ENCODE data around the gene CCDC40. TPM values are rescaled to one million over a fixed set of nuclear protein-coding genes. Genes with fewer than 3 reads are reported as not detected.

The CCDC40 gene
- total RNA-seq, 2 experiments from 2014 or later, result 0.64 to 0.77 TPM

DNA sequence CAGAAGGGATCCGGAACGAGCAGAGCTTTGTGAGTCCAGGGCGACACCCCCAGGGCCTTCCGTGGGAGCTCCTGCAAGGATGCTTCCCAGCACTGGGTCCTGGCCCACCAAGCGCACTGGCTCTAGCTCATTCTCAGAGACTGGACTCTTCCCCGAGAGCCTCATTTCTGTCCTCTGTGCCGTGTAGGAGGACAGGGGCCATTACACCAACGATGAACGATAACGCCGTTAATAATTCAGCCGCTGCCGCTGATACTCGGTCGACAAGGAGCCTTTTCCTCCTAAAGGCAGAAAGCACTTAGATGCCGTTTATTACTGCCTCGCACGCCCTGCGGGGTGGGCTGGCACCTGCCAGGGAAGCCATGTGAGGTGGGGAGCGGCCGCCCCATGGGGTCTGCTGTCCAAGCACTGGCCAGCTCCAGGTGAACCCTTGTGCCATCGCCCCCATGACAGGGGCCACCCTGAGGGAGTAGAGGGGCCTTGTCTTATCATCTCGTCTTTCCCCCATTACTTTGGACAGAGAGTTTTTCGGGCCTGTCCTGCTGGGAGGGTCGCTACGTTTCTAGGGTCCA is 34.3 kb upstream of the CCDC40 start:
- Mint-ChIP-seq H3K36me3 (ENCODE audit: low read depth) (no peaks in the 10 kb centered on the region), H3K27ac (no peak overlapping the region), H3K4me3 (no peak overlapping the region), H3K27me3 (no peaks in the 10 kb centered on the region), H3K4me1 (ENCODE audit: low read depth) (peaks cover 23% of the 10 kb centered on the region), H3K9me3 (no peaks in the 10 kb centered on the region)
- intact Hi-C loops (cut with DNase I, micrococcal nuclease), result loop anchor here in 1 of 2 experiments (10.0 kb wide), 1 partner anchor 253 kb away; no protein-coding TSS in a partner anchor
- ATAC-seq (ENCODE audit: poor library complexity) (no peak), DNase-seq (no peak)
- Histone ChIP-seq H3K36me3 (ENCODE audit: insufficient read depth, low read length) (no peaks in the 10 kb centered on the region), H3K9me3 (ENCODE audit: control insufficient read depth in 1 of 2, insufficient read depth in 1 of 2, low read length in 2 of 2) (peaks cover 0 to 5% of the 10 kb centered on the region in 2 experiments), H3K27me3 (ENCODE audit: control insufficient read depth in 1 of 2, insufficient read depth in 2 of 2, low read length in 2 of 2) (no peaks in the 10 kb centered on the region), H3K4me1 (ENCODE audit: insufficient read depth, low read length) (peaks cover 35% of the 10 kb centered on the region), H3K4me3 (ENCODE audit: low read length) (no peak overlapping the region), H3K27ac (ENCODE audit: low read depth in 1 of 2, low read length in 2 of 2) (no peak overlapping the region)
- TF ChIP-seq, protein P1, sequence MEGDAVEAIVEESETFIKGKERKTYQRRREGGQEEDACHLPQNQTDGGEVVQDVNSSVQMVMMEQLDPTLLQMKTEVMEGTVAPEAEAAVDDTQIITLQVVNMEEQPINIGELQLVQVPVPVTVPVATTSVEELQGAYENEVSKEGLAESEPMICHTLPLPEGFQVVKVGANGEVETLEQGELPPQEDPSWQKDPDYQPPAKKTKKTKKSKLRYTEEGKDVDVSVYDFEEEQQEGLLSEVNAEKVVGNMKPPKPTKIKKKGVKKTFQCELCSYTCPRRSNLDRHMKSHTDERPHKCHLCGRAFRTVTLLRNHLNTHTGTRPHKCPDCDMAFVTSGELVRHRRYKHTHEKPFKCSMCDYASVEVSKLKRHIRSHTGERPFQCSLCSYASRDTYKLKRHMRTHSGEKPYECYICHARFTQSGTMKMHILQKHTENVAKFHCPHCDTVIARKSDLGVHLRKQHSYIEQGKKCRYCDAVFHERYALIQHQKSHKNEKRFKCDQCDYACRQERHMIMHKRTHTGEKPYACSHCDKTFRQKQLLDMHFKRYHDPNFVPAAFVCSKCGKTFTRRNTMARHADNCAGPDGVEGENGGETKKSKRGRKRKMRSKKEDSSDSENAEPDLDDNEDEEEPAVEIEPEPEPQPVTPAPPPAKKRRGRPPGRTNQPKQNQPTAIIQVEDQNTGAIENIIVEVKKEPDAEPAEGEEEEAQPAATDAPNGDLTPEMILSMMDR (IDR thresholded peaks at IDR 0.05), result no peak
- ChIA-PET CTCF (no interaction called here), POLR2A (no interaction called here)

DNA sequence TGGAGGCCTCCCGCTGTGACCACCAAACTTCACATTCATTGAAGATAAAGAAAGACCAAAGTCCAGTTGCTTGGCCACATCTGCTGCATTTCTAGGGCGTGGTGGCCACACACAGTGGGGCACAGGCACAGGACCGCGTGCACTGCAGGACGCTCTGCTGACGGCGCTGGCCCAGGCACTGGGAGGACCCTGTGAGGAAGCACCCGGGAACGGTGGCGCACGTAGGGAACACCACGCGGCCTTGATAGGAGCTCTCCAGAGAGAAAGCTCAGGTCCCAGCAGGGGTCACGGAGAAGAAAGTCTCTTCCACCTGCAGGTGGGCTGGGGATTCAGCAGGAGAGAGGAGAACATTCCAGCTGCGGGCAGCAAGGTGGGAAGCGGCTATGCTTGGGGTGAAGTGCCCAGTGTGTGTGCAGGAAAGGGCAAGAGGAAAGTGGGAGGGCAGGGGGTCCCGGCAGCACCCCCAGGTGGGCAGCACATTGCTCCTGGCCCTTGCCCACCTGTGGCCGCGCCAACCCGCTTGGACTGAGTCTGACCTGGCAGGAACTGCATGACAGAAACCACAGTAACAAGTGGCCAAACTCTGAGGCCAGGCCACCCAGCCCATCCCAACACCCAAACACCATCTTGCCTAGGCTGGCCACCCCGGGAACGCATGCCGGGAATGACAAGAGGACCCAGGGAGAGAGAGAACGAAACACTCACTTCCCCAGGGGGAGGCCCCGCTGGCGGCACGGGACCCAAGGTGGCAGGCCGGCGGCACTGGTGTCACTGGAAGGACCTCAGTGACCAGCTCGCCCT is 33.6 kb upstream of the CCDC40 start:
- H3K4me1 Mint-ChIP-seq (ENCODE audit: low read depth), result peaks cover 16% of the 10 kb centered on the region
- Histone ChIP-seq H3K4me1 (ENCODE audit: insufficient read depth, low read length) (peaks cover 28% of the 10 kb centered on the region), H3K4me3 (ENCODE audit: low read length) (no peak overlapping the region), H3K36me3 (ENCODE audit: insufficient read depth, low read length) (no peaks in the 10 kb centered on the region), H3K27ac (ENCODE audit: low read depth in 1 of 2, low read length in 2 of 2) (no peak overlapping the region), H3K9me3 (ENCODE audit: control insufficient read depth in 1 of 2, insufficient read depth in 1 of 2, low read length in 2 of 2) (peaks cover 0 to 5% of the 10 kb centered on the region in 2 experiments), H3K27me3 (ENCODE audit: control insufficient read depth in 1 of 2, insufficient read depth in 2 of 2, low read length in 2 of 2) (no peaks in the 10 kb centered on the region)
- DNase-seq (no peak), ATAC-seq (ENCODE audit: poor library complexity) (no peak)
- no peaks in the 10 kb centered on the region for H3K36me3 Mint-ChIP-seq (ENCODE audit: low read depth)
- POLR2A ChIA-PET, result no interaction called here
- H3K27ac Mint-ChIP-seq, result no peak overlapping the region
- H3K9me3 Mint-ChIP-seq, result no peaks in the 10 kb centered on the region
- no peaks in the 10 kb centered on the region for H3K27me3 Mint-ChIP-seq
- intact Hi-C loops (cut with DNase I, micrococcal nuclease), result loop anchor here in 1 of 2 experiments (10.0 kb wide), 1 partner anchor 252 kb away; no protein-coding TSS in a partner anchor
- TF ChIP-seq, protein P1 (IDR thresholded peaks at IDR 0.05), result no peak
- no peak overlapping the region for H3K4me3 Mint-ChIP-seq
- CTCF ChIA-PET, result no interaction called here

GRCh38 chr17:80003969-80004368 is 32.5 kb upstream of the CCDC40 start:
- Mint-ChIP-seq H3K4me1 (ENCODE audit: low read depth) (peaks cover 8% of the 10 kb centered on the region), H3K27ac (no peak overlapping the region), H3K9me3 (no peaks in the 10 kb centered on the region), H3K4me3 (no peak overlapping the region), H3K36me3 (ENCODE audit: low read depth) (no peaks in the 10 kb centered on the region), H3K27me3 (no peaks in the 10 kb centered on the region)
- Histone ChIP-seq H3K36me3 (ENCODE audit: insufficient read depth, low read length) (no peaks in the 10 kb centered on the region), H3K4me3 (ENCODE audit: low read length) (no peak overlapping the region), H3K27ac (ENCODE audit: low read depth in 1 of 2, low read length in 2 of 2) (no peak overlapping the region), H3K4me1 (ENCODE audit: insufficient read depth, low read length) (peaks cover 23% of the 10 kb centered on the region), H3K9me3 (ENCODE audit: control insufficient read depth in 1 of 2, insufficient read depth in 1 of 2, low read length in 2 of 2) (peaks cover 0 to 5% of the 10 kb centered on the region in 2 experiments), H3K27me3 (ENCODE audit: control insufficient read depth in 1 of 2, insufficient read depth in 2 of 2, low read length in 2 of 2) (no peaks in the 10 kb centered on the region)
- TF ChIP-seq, protein P1 (IDR thresholded peaks at IDR 0.05), result no peak
- intact Hi-C loops (cut with DNase I, micrococcal nuclease), result loop anchor here in 1 of 2 experiments (10.0 kb wide), 1 partner anchor 251 kb away; no protein-coding TSS in a partner anchor
- ChIA-PET POLR2A (no interaction called here), CTCF (no interaction called here)
- ATAC-seq (ENCODE audit: poor library complexity) (no peak), DNase-seq (no peak)

All from CD4-positive, alpha-beta T cell (primary cell).